Central memory CD4-positive, alpha-beta T cell (primary cell): ENCODE measurements around the gene PIP5K1C.

Experiments used
- DNase-seq: peaks from one replicate; pipeline ENCODE4 v3.0.0; 2022

PIP5K1C gene

DNA sequence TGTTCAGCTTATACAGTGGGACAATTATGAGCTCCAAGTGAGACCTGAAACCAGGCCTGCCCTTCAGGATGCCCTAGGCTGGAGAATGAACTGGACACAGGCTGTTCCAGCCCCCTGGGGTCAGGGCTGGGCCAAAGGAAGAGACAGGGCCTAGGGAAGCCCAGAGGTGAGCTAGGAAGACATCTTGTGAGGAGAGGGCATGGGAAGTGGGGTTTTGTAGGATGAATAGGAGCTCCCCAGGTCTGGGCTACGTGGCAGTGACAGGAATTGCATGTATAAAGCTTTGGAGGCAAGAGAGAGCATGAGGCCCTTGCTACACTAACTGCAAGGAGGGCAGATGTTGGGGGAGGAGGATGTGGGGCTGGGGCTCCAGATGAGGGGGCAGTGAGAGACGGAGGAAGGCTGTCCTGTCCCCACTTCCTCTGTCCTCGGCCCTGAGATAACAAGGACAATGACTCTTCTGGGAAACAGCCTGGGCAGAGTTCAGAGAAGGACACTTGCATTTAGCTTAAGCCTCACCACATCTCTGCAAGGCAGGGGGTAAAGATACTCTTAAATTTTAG is 92.1 kb downstream of the PIP5K1C start:
- DNase-seq, result no peak

DNA sequence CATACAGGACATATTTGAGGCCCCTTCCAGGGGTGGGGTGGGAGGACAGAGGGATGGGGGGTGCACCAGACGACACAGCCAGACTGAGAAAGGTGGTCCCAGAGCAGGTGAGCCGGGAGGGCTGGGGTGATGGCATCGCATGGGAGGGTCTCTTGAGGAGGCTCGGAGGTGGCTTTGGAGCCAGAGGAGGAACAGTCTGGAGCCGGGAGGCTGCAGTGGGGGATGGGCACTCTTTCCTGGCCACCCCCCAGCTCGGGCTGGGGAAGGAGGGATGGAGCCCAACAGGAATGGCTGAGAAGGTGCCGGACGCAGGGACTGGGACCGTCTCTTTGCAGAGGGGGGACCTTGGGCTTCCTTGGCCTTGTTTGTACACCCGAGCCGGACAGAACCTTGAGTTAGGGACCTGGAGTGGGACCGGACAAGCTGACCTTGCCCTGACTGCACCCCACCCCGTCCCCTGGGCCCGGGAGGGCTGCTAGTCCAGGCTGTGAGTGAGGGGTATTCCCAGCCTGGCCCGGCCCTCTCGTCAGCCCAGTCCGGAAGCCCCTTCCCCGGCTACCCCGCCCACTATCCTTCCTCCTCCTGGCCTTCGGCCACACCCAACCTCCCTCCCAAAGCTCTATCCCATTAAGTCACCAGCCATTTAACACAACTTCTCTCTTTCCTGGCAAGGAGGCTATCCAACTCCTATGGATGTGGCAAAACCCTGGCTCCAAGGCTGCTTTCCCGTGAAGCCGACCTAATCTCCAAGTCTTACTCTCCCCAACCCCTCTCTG is 92.8 kb downstream of the PIP5K1C start:
- no peak for DNase-seq

DNA sequence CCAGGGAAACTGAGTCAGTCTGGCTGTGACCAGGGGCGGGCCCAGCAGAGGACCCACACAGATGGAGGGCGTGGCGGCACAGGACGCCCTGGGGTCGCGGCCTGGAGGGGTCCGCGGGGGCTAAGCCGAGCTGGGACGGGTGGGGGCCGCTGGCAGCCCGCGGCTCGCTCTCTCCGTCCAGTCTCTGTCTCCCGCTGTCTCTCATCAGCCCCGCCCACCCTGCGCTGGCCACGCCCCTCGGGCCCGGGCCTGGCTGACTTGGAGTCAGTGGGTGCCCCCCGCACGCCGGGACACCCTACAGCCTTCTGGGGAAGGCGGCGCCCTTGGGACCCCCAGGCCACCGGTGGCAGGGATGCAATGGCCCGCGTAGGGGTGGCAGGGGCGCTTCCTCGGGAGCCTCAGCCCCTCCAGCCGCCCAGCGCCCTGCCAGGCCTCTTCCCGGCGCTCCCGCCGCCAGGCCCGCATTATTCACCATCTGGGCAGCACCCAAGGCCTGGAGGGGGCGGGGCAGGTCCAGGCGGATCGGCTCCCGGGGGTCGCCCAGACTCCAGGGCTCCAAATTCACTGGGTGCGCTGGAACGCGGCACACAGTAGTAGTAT is 93.5 kb downstream of the PIP5K1C start, which contains the start of gene TBXA2R:
TBXA2R (minus strand) TSS at position 186 of the 600 bp plus-strand sequence. CDS start 6,241 bp downstream, outside the sequence.
- no peak for DNase-seq

DNA sequence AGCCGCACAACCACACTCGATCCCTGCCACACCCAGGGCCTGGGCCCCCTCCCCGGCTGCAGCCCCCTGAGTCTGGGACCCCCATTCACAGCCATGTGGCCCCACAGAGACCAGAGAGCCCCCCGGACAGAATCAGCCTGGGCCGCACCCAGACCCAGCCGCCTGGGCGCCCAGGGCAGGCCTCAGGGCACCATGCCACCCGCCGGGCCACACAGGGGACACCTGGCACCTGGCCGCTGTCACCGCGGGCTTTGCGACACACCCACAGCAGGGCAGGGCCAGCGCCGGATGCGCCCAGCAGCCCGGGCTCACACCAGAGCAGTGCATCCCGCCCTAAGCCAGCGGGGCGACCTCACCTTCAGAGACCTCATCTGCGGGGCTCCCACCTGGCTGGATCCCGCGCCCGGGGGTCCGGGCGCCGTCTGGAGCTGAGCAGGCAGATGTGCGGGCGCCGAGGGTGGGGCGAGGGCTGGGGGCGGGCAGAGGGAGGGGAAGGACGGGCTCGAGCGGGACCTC is 94.0 kb downstream of the PIP5K1C start:
- DNase-seq, result no peak

DNA sequence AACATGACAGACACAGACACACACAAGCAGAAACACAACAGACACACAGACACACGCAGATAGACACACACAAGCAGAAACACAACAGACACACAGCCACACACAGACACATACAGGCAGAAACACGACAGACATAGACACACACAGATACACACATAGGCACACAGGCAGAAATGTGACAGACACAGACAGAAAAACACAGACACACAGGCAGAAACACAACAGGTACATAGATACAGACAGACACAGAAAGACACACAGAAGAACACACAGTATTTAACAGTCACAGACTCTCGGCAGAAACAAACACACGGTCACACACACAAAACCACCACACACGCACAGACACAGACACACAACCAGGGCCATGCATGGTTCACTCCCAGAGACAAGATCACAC is 94.5 kb downstream of the PIP5K1C start:
- no peak for DNase-seq

DNA sequence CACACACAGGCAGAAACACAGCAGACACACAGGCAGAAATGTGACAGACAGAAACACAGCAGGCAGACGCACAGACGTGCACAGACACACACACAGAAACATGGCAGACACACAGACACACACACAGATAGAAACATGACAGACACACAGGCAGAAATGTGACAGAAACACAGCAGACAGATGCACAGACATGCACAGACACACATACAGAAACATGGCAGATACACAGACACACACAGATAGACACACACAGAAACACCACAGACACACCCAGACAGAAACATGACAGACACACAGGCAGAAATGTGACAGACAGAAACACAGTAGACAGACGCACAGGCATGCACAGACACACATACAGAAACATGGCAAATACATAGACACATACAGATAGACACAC is 94.9 kb downstream of the PIP5K1C start:
- DNase-seq, result no peak

DNA sequence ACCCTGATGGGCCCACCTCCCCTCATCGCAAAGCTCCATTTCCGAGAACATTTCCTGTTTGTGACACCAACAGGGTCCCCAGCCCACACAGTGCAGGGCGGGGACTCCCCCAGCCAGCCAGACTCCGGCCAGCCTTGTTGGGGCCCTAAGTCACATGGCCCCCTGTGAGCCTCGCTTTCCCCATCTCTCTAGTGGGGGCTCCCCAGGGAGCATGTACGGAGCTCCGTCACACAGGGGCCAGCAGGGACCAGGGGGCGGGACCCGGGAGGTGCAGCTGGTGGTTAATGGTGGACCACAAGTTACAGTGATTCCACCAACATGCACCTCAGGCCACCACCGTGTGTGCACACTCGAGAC is 95.3 kb downstream of the PIP5K1C start:
- DNase-seq, result no peak

DNA sequence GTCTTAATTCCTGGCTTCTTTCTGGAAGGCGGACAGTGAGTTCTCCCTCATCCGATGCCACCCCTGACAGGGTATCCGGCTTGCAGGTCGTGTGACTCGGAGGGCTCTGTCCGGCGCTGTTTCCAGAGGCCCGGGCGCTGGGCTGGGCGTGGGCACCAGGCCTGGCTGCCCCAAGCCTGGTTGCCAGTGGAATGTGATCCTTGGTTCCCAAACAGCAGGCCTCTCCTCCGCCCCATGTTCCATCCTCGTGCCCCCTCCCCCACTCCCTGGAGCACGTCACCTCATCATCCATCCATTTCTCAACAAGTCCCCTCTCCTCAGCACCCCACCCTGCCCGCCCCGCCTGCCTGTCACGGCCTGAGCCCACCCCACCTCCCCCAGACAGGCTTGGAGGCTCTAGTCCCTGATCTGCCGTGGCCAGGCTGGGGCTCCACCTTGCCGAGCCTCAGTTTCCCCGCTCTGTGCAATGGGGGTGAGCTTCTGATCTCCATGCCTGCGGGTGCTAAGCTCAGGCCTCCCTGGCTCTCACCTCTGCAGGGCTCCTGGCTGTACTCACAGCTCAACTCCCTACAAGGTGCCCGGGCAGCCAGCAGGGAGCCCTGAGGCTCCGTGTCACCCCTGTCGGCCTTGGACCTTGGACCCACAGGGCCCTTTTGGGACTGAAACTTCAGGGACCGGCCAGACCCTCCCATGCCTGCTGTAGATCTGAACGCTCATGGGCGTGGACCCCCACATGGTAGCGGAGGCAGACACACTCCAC is 95.9 kb downstream of the PIP5K1C start:
- no peak for DNase-seq

DNA sequence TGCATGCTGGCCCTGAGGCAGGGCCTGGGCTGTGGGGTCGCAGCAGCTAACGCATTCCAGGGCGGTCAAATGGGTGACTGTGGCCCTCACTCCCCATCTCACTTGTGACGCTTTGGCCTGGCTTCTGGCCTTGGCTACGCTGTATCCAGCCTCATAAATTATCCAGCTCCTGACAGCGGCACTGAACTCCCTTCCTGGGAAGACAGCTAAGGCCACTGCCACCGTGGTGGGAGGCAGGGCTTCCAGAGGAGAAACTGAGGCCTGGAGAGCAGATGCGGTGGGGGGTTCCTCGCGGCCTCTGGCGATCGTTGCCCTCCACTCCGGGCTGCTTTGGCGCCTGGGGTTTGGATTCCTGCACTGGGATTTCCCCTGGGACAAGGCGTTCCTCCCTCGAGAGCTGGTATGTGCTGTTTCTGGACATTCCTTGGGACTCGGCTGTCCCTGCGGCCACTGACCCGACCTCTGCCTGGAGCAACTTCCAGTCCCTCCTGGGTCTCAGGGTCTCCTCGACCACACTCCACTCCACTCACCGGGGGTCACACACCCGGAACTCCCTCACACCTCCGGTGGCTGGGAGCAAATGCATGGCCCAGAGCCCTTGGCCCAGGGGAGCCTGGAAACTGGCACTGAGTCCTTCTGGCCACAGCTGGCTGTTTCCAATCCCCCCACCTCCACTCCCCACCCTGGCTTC is 97.0 kb downstream of the PIP5K1C start:
- no peak for DNase-seq

DNA sequence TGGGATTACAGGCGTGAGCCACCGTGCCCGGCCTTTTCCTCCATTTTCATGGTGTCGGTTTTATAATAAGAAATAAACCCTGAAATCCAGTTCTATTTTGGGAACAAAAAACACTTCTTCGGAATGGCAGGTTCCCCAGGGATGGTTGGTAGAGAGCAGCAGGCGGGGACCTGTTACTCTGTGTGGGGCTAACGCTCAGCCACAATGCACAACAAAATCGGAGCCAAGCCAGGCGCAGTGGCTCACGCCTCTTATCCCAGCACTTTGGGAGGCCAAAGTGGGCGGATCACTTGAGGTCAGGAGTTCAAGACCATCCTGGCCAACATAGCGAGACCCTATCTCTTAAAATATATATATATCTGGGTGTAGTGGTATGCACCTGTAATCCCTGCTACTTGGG is 99.2 kb downstream of the PIP5K1C start:
- no peak for DNase-seq

DNA sequence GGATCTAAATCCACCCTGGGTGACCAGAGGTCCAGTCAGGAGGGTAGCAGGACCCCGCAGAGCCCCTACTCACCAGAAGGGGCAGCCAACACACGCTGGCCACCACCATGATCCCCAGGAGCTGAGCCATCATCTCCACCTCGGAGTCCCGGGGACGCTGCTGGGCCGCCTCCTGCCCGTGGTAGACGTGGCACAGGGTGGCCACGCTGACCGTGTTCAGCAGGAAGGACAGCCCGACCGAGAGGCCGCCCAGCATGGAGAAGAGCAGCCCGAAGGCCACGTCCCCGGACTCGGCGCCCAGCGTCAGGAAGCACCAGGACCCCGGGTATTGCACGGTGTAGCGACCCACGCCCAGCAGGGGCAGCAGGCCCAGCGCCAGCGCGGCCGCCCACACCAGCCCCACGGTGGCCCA is 100.5 kb downstream of the PIP5K1C start:
- DNase-seq, result no peak

DNA sequence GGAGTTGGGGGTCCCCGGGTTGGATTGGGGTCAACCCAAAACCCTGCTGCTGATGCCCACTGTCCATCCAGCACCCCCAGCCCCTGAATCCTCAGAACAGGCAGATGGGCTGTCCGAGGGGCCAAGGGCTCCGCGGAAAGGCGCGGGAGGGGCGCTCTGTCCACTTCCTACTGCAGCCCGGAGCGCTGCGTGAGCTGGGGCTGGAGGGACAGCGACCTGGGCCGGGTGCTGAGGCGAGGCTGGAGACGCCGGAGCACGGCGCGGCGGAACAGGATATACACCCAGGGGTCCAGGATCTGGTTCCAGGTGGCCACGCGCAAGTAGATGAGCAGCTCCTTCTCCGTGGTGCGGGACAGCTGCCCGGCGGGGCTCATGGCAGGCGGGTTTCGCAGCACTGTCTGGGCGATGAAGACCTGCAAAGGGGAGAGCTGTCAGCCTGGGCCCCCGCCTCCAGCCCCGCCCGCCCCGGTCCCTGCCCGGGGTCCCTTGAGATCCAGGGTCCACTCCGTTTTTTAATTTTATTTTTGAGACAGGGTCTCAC is 104.7 kb downstream of the PIP5K1C start:
- DNase-seq, result no peak

DNA sequence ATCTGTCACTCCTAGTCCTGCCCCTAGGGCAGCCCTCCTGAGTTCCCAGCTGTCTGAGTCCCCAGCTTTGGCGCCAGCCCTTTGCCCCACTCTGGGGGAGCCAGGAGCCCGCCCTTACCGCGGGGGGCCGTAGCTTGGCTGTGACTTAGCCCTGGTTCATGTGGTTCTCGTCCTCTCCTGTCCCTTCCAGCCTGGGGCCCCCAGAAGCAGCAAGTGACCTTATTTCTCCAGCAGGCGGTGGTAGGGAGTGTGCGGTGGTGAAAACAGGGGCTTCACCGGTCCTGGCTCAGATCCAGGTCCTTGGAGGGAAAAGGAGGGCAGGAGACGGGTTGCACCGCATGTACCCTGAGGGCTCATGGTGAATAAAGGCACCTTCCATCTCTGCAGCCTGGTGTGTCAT is 107.1 kb downstream of the PIP5K1C start:
- no peak for DNase-seq

DNA sequence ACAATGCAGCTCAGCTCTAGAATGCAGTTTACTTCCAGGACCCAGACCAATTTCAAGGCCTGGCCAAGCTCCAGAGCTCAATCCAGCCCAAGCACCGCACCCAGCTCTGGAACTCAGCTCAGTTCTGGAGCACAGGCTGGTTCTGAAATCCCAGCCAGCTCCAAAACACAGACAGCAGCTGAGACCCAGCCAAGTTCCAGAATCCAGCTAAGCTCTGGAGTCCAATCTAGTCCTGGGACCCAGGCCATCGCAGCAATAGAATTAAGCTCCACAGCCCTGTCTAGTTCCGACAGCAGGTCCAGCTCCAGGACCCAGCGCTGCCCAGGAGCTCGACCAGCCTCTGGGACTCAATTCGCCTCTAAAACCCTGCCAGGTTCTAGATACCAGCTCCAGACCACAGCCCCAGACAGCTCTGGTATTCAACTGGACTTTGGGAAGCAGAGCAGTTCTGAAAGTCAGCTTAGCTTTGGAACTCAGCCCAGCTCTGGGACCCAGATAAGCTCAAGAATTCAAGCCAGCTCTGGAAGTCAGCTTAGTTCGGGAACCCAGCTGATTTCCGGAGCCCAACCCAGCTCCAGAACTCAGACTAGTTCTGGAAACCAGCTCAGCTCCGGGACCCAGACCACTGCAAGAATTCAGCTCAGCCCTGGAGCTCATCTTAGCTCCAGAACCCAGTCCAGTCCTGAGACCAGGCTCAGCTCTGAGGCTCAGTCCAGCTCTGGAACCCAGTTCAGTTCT is 108.2 kb downstream of the PIP5K1C start:
- no peak for DNase-seq

DNA sequence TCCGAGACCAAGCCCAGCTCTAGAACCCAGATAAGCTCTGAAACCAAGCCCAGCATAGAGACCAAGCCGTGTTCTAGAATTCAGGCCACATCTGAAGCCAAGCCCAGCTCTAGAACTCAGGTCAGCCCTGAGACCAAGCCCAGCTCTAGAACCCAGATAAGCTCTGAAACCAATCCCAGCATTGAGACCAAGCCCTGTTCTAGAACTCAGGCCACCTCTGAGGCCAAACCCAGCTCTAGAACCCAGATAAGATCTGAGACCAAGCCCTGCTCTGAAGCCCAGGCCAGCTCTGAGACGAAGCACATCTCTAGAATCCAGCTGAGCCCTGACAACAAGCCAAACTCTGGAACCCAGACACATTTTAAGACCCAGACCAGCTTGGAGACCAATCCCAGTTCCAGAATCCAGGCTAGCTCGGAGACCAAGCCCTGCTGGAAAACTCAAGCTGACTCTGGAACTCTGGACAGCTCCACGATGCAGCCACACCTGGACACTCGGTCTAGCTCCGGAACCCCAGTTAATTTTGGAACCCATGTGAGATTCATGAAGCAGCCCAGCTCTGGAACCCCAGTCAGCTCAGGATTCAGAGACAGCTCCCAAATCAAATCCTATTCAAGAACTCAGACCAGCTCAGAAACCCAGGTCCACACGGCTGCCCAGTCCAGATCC is 109.1 kb downstream of the PIP5K1C start:
- DNase-seq, result no peak

DNA sequence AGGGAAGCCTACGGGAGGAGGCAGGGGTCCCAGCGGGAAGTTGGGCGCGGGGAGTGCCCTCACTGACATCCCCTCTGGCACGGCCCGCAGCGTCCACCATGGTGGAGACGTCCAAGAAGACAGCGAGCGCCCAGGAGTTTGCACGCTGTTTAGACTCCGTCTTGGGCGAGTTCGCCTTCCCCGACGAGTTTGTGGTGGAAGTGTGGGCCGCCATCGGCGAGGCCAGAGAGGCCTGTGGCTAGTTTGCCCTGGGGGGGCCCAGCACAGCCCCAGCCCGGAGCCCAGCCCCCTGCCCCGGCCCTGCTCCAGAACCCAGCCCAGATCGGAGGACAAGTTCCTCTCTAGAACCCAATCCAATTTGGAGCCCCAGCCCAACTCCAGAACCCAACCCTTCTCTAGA is 110.3 kb downstream of the PIP5K1C start:
- no peak for DNase-seq

DNA sequence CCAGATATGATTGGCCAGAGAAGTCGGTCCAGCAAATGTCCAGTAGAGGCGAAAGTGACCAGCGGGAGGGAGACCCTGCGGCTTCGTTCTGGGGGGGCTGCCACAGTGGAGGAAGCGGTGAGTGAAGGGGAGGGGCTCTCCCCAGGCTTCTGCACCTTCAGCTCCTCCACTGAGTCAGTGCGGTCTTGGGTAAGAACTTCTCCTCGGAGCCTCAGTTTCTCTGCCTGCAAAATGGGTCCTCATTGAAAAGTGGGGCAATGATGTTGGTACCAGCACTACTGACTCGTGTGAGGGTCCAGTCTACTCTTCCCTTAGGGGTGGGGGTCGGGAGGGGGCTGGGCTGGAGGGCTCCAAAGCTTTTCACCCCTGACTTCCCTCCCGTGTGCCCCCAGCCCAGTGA is 110.8 kb downstream of the PIP5K1C start:
- no peak for DNase-seq

DNA sequence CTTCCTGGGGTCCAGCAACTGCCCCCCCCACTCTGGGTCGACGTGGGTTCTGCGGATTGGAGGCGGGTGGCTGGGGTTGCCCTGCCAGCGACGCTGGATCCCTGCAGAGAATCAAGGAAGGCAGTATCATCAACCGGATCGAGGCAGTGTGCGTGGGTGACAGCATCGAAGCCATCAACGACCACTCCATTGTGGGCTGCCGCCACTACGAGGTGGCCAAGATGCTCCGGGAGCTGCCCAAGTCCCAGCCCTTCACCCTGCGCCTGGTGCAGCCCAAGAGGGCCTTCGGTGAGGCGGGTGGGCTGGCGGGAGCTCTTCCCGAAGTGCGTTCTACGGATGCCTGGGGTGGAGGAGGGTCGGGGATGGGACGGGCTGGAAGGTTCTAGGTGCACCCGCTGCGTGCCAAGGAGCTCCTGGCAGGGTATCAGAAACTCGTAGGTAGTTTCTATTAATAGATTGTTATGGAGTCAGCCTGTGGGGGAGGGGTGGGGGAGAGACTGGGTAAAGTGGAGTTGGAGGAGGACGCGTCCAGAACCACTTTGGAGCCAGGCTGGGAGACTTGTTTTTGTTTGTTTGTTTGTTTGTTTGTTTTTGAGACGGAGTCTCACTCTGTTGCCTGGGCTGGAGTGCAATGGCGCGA is 113.4 kb downstream of the PIP5K1C start:
- no peak for DNase-seq

DNA sequence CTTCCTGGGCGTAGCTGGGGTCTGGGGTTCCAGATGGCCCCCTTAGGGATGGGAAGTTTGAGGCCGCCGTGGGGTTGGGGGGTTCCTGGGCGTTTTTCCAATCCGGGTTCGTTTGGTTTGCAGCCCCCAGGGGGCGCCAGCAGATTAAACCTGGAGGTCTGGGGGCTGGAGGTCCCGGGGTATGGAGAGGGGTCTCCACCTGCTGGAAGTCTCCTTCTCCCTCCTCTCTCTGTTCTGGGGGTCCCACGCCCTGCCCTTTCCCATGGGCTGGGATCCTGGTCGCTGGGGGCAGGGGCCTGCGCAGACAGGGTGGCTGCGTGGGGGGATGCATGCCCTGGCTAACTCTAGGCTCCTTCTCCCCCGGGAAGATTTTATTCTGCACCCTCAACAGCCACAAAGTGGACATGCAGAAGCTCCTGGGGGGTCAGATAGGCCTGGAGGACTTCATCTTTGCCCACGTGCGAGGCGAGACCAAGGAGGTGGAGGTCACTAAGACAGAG is 114.1 kb downstream of the PIP5K1C start:
- DNase-seq, result no peak
